ENCODE results near the gene LEAP2.
A peak's percentile ranks its signal among the peaks of the same experiment; 100 is the strongest.
"Not testable (repeated sequence)": the region's sequence is repeated elsewhere in the genome, so short reads cannot be mapped to it uniquely, and the experiment has no call there.

LEAP2 gene

GRCh38 chr5:132840896-132841295 is 32.6 kb upstream of the LEAP2 start:
- no peak for DNase-seq (ENCODE audit: low read depth)

- DNase-seq (ENCODE audit: low read depth) = peak; percentile 72
Measured at GRCh38 chr5:132841305-132841704, 32.2 kb upstream of the LEAP2 start.

GRCh38 chr5:132848270-132848669 is 25.2 kb upstream of the LEAP2 start:
- DNase-seq (ENCODE audit: low read depth) = no peak

- no peak for DNase-seq (ENCODE audit: low read depth)
Measured at GRCh38 chr5:132849347-132849746, 24.1 kb upstream of the LEAP2 start.

- DNase-seq (ENCODE audit: low read depth) = peak; percentile 56
Measured at GRCh38 chr5:132850066-132850465, 23.4 kb upstream of the LEAP2 start.

GRCh38 chr5:132853323-132853722 is 20.1 kb upstream of the LEAP2 start:
- DNase-seq (ENCODE audit: low read depth) = no peak

GRCh38 chr5:132853790-132854189 is 19.7 kb upstream of the LEAP2 start:
- DNase-seq (ENCODE audit: low read depth) = peak; percentile 32

- peak; percentile 44 for DNase-seq (ENCODE audit: low read depth)
Measured at GRCh38 chr5:132854301-132854700, 19.2 kb upstream of the LEAP2 start.

- not testable (repeated sequence) for DNase-seq (ENCODE audit: low read depth)
Measured at GRCh38 chr5:132854992-132855391, 18.5 kb upstream of the LEAP2 start.

- DNase-seq (ENCODE audit: low read depth) = no peak
Measured at GRCh38 chr5:132856011-132856410, 17.5 kb upstream of the LEAP2 start.

GRCh38 chr5:132859889-132860437 is 13.5 kb upstream of the LEAP2 start:
- no peak for DNase-seq (ENCODE audit: low read depth)

- no peak for DNase-seq (ENCODE audit: low read depth)
Measured at GRCh38 chr5:132860742-132861141, 12.7 kb upstream of the LEAP2 start.

- DNase-seq (ENCODE audit: low read depth) = no peak
Measured at GRCh38 chr5:132865668-132866341, 7.7 kb upstream of the LEAP2 start.

GRCh38 chr5:132866342-132867045 is 7.0 kb upstream of the LEAP2 start, which contains the start of the genes GDF9 and UQCRQ:
Gene GDF9, minus strand, starts transcription at chr5:132866469. Its CDS starts 1,936 bp downstream, at chr5:132864533.
Gene UQCRQ, plus strand, starts transcription at chr5:132866642. Its CDS starts 240 bp downstream, at chr5:132866882.
- peak; percentile 100 for DNase-seq (ENCODE audit: low read depth)

- no peak for DNase-seq (ENCODE audit: low read depth)
Measured at GRCh38 chr5:132867046-132867451, 6.4 kb upstream of the LEAP2 start.

- no peak for DNase-seq (ENCODE audit: low read depth)
Measured at GRCh38 chr5:132868754-132869153, 4.7 kb upstream of the LEAP2 start.

GRCh38 chr5:132870801-132871200 is 2.7 kb upstream of the LEAP2 start:
- no peak for DNase-seq (ENCODE audit: low read depth)

GRCh38 chr5:132871459-132872284 is 1.8 kb upstream of the LEAP2 start:
- DNase-seq (ENCODE audit: low read depth) = no peak

- DNase-seq (ENCODE audit: low read depth) = no peak
Measured at GRCh38 chr5:132872788-132873118, 715 bp upstream of the LEAP2 start.

GRCh38 chr5:132873930-132874271 is 433 bp downstream of the LEAP2 start:
- no peak for DNase-seq (ENCODE audit: low read depth)

- DNase-seq (ENCODE audit: low read depth) = peak; percentile 76
Measured at GRCh38 chr5:132876020-132876759, 2.7 kb downstream of the LEAP2 start.

- no peak for DNase-seq (ENCODE audit: low read depth)
Measured at GRCh38 chr5:132877466-132877865, 4.0 kb downstream of the LEAP2 start.

All from EH (cell line).